GM21576 (cell line): ENCODE data around the gene ANO5.

Experiments used
- ATAC-seq: cut with Tn5 transposase; IDR thresholded peaks from one replicate; pipeline ENCODE4 v1.9.1; 2021; ENCODE audit warnings: mild to moderate bottlenecking, moderate library complexity; ENCODE audit not compliant: unreplicated experiment

The ANO5 gene, protein sequence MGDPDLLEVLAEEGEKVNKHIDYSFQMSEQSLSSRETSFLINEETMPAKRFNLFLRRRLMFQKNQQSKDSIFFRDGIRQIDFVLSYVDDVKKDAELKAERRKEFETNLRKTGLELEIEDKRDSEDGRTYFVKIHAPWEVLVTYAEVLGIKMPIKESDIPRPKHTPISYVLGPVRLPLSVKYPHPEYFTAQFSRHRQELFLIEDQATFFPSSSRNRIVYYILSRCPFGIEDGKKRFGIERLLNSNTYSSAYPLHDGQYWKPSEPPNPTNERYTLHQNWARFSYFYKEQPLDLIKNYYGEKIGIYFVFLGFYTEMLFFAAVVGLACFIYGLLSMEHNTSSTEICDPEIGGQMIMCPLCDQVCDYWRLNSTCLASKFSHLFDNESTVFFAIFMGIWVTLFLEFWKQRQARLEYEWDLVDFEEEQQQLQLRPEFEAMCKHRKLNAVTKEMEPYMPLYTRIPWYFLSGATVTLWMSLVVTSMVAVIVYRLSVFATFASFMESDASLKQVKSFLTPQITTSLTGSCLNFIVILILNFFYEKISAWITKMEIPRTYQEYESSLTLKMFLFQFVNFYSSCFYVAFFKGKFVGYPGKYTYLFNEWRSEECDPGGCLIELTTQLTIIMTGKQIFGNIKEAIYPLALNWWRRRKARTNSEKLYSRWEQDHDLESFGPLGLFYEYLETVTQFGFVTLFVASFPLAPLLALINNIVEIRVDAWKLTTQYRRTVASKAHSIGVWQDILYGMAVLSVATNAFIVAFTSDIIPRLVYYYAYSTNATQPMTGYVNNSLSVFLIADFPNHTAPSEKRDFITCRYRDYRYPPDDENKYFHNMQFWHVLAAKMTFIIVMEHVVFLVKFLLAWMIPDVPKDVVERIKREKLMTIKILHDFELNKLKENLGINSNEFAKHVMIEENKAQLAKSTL

DNA sequence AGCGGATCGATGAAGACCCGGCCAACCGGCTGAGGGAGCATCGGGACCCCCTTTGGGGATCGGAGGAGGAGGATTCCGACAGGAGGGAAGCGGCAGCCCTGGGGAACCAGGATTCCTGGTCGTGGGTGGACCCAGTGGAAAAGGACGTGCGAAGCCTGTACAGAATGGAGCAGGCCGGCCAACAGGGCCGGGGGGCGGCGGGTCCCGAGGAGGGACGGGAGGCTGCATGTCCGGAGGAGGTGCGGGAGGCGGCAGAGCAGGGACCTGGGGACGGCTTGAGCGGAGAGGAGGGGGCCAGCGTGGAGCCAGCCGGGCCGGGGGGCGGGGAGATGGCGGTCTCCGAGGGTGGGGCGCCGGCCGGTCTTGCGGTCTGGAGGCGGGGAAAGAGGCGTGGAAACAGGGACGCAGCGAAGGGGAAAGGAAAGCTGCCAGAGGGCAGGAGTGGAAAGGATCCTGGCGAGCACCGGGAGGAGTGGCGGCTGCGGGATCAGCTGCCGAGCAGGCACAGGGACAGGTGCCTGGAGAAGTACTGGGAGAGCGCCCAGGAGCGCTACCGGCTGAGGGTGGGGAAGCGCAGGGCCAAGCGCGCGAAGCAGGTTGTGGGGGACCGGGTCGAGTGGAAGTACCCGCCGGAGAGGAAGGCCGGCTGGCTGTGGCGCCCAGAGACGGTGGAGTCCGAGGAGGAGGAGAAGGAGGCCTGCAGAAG is at the start of gene ANO5:
ANO5 (plus strand) TSS at position 444 of the 706 bp plus-strand sequence. CDS start 408 bp downstream, outside the sequence.
- ATAC-seq, result peak; percentile 39

DNA sequence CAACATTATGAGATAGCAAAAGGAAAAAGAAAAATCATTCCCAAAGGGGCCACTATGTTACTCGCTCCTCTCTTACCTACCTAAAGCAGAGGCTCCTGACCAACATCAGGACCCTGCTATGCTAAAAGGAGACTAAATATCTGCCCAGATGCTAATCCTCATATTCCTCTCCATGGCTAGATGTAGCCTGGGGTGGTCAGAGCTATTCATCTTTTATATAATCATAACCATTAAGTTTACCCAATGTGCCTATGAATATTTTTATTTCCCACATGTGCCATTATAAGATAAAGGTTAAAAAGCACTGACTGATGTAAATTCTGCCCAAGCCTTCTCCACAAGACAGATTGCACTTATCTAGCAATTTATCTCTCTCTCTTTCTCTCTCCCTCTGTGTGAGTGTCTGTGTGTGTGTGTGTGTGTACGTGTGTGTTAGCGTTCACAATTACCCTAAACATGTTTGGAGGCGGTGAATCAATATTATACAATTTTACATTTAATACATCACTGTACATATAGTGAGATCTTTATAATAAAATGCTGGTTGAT is 41.2 kb upstream of the ANO5 start:
- ATAC-seq, result no peak

DNA sequence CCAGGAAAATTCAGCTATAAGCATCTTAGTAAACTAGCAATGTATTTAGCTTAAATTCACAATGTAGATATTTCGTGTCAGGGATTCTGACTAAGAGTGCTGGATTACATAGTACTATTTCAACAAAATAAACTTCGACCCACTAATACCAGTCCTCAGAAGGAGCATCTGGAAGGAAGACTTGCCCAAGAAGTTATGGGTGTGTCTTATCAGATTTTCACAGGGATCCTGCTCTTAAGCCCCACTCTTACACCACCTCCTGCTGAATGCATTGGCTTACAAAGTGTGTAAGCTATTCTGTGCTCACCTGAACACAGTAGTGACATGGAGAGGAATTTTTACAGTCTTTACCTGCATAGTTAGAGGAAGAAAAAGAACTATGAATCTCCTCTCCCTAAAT is 35.4 kb upstream of the ANO5 start:
- no peak for ATAC-seq

DNA sequence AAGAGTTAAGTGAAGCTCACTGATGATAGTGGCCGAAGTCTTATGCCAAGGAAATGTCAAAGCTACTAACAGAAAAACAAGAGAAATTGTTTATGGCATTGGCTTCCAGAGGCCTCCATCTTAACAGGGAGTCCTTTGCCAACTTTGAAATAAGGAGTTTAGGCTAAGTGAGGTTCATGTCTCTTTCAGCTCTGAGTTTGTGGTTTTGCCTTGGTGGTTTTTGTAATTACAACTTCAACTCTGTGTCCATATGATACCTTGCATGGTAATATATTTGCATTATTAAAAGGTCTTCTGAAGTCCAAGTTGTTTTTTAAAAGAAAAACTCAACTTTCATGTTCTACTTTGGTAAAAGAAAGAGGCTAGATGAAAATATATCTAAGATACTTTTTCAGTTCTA is 31.4 kb upstream of the ANO5 start:
- ATAC-seq, result no peak

DNA sequence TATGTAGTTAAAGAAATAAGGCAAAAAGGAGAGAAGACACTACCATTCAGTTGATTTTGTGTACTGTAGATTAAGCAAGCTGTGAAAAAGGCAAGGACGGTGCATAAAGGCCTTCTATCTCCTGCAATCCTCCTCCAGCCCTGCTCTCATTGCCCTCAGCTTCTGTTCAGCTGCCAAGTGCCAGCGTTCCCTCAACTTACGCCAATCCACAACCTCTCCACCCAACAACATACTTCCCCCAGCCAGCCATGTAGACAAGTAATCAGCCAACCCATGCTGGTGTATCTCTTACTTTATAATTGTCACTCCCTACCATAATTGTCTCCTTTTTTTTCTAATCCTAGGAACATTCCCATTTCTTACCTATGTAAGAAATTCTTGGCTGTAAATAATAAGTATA is 30.1 kb upstream of the ANO5 start:
- no peak for ATAC-seq

DNA sequence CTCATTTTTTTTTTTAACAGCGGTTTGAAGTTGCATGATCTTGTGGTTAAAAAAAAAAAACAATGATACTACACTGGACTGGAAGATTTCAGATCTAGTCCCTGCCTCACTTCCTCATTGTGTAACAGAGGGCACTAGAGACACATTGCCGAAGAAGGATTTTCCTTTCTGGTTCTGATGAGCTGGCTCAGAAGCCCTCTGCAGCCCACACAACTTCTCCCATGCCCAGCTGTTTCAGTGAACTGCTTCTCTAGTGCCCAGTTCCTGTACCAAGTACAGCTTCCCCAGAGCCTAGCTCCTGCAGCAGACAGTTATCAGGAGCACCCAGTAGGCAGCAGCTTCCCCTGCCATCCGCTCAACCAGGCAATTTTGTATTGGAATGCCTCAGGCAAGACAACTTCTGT is 29.5 kb upstream of the ANO5 start:
- peak; percentile 76 for ATAC-seq

DNA sequence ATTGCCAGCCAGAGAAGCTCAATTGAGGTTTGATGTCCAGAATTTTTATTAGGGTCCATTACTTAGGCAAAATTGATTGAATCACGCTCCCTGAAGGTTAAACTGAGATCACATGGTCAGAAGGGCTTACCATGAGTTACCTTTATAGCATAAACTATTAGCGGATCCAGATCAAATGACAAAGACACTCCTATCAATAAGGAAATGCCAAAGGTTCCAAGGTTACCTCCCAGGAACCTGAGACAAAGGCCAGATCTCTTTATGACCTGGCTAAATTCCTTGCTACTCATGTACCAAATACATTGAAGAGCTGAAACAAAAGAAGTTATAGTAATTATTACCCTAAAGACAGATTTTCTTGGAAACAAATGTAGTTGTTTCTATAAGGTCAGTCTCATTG is 27.8 kb upstream of the ANO5 start:
- no peak for ATAC-seq

DNA sequence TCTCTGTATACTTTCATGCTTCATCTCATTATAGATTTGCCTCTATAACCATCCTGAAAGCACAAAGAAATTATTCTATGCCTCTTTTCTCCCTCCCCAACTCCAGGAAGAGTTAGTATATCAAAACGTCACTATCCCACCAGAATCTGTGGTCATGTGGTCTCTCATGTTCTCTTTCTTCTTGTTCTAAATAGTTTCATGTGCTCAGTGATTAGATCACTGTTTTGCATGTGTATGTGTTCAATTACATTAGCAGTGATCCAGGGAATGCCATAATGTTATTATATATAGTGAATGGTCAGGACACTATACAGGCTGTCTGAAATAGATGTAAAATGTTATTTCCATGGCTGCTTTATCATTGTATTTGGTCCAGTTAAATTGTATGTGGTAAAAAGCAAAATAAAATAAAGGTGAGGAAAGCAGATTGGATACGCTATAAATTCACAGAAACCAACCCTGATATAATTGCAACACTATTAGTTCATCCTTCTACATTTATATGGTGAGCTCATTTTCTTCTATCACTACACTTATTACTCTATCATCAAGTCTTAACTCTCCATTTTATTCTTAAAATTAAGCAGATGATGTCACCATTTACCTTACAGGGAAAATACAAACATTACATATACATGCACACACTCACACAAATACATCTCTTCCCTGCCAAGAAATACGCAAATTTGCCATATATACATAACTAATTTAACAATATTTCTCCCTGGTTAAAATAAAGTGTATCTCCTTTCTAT is 26.9 kb upstream of the ANO5 start:
- no peak for ATAC-seq

DNA sequence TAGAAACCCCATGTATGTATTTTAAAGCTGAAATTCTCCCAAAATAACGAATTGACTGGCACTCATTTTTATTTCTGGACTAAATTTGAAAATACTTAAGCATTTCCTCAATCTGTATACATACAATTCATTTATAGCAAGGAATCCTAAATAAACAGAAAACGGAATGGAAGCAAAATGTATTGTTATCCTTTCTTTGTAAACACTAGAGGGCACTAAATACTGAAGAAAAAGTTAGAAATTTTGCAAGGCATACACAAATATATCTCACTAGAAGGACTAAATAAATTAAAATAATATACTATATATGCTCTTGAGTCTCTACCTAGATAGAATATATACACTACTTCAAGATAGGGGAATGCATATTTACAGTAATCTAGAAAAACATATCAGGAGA is 23.1 kb upstream of the ANO5 start:
- no peak for ATAC-seq

DNA sequence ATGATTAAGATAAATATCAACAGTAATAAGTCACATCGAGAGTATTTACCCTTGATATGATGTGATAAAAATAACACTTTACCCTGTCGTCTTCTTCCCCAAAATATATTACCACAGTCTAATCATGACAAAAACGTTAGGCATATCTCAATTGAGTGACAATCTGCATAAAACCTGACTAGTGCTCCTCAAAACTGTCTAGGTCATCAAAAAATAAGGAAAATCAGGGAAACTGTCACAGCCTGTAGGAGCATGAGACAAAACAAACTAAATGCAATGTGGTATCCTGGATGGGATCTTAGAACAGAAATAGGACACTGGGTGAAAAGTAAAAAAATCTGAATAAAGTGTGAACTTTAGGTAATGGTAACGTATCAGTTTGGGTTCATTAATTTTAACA is 19.4 kb upstream of the ANO5 start:
- ATAC-seq, result no peak

DNA sequence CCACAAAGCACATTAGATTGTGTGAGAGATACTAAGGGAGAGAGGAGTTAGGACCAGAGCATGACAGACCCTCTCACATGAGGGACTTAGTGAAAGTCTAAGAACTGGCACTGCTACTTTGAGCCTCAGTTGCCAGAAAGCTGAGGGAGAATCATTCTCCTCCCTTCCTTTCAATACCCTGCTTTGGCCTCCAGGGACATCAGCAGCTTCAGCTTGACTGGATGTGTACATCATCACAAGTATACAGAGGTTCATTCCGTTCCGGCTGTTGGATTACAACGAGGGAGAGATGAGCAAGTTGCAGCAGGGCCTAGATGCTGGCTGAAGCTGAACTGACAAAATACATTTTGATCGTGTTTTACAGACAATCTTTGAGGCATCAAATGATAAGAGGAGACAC is 15.7 kb upstream of the ANO5 start:
- ATAC-seq, result no peak

DNA sequence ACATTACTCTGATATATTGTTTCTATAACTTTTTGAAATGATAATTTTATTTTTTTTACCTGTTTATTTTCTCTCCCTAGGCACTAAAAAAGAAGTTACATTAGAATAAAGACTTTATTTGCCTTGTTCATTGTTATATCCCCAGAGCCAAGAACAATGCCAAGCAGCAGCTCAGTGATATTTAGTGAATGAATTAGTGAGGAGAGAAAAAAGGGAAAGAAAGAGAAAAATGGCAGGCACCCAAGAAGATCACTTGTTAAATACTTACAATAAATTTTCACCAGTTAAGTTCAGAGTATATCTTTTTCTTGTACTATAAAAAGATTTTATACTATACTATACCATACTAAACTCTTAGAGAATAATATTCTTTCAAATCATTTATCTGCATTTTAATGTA is 13.3 kb upstream of the ANO5 start:
- ATAC-seq, result no peak

DNA sequence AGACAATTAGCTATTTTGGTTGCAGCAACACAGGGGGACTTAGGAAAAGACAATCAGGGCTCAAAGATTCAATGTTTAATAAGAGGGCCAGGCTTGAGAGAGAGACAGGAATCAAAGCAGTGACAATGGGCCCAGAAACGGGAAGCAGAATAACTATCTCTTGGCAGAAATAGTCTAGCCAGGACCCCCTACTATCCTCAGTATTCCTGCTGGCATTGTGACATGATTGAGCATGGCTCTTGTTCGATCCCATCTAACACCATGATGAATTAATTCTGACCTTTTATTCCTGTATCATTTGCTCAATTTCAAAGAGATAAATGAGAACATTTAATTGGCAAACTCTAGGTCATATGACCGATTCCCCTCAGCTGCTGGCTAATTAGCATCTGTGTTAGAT is 12.8 kb upstream of the ANO5 start:
- no peak for ATAC-seq

DNA sequence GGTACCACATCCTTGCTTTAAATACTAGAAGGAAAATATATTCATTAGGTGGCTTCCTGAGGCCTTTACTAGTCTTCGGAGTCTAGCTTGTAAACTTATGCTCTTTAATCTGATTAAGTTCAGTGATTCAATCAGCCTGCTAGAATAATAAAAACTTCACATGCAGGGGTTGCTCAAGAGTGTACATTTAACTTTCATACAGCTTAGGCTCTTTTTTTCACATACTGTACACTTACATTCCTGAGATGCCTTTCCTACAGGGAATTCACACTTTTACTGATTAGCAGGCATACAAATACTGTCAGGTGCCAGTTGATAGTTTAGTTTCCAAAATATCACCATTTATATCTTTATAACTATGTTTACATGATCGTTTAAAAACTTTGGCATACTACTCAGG is 3.2 kb upstream of the ANO5 start:
- ATAC-seq, result no peak

DNA sequence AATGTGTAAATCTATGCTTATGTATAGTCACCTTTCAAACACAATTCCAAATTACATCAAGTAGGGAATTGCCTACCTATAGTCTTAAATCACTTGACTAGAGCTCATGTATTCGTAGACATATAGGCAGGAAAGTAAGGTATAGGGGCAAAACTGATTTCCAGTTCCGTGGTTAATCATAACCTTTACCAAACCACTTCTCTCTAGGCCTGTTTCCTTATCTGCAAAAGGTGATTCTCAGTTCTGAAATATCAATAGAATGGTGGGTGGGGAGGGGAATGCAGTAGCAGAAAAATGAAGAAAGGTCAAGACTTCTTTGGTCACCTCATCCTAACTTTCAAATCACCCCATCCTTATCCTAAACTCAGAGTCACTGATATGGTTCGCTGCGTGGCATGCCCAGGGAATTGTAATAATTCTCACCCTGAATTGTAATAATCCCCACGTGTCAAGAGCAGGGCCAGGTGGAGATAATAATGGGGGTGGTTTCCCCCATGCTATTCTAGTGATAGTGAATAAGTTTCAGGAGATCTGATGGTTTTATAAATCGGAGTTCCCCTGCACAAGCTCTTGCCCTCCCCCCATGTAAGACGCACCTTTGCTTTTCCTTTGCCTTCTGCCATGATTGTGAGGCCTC is 1.9 kb upstream of the ANO5 start:
- ATAC-seq, result no peak

DNA sequence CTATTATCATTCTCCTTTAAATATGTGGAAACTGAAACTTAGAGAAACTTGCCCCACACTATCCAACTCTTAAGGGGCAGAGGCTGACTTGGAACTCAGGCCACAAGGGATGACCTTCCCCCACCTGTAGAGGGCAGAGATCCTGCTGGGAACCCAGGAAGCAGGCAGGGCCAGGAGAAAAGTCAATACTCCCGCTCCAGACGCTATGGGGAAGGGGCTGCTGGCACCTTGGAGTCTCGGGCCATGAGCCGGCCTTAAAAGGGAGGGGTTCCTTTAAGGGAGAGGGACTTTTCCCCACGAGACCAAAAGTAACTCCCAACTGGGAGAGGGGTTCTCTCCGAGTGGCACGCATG is 620 bp upstream of the ANO5 start:
- ATAC-seq, result no peak

DNA sequence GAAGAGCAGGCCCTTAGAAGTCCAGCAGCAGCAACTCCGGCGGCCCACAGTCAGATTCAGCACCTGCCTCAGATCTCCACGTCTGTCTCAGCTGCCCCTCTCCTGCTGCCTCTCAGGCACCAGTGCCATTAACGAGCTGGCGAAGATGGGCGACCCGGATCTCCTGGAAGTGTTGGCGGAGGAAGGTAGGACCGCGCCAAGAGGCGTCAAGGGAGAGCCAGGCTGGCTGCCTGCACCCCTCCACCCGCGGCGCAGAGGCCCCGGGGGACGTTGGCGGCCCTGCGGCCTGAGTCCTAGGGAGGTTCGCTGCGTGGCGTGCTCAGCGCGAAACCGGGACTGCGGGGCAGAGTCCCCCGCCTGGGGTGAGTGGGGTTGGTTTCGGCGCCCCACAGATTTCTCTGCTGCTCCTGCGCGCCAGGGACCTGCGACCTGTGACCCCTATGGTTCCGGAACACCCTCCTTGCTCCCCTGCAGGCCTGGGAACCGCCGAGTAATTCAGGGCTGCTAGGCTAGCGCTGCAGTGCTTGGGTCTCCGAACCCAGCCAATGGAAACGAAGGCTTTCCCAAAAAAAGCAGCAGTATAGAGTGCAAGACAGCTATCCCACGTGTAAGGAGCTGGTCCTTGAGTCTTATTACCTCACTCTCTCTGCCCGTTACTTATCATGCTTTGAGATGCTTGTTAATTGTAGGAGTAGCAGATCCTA is 615 bp downstream of the ANO5 start:
- peak; percentile 41 for ATAC-seq

DNA sequence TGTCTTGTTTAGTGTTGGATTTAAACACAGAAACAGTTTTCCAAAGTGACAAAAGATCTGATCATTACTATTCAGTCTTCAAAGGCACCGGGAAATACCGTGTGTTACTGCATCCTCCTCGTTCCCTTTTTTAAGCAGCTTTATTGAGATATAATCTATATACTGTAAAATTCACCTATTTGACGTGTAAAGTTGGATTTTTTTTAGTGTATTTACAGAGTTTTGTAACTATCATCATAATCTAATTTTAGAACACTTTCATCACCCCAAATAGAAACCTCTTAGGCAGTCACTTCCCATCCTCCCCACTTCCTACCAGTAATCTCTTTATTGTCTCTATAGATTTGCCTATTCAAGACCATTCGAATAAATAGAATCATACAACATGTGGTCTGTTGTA is 1.4 kb downstream of the ANO5 start:
- ATAC-seq, result no peak

DNA sequence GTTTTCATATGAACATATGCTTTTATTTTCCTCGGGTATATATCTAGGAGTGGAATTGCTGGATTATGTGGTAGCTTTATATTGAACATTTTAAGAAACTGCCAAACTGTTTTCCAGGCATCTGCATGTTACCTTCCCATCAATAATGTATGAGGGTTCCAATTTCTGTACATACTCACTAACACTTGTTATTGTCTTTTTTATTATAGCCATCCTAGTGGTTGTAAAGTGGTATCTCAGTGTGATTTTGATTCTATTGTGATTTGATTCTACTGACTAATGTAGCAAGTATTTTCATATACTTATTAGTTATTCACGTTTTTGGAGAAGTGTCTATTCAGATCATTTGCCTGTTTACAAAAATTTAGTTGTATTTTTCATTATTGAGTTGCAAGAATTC is 2.0 kb downstream of the ANO5 start:
- ATAC-seq, result no peak
